ENCODE data around the gene RALGAPA2. TPM values are rescaled to one million over a fixed set of nuclear protein-coding genes. Genes with fewer than 3 reads are reported as not detected.

RALGAPA2 gene
- polyA plus RNA-seq, 1 donor from 2014 or later: 21.8 TPM

GRCh38 chr20:20578838-20579237 is 133.6 kb downstream of the RALGAPA2 start:
- Histone ChIP-seq H3F3A (ENCODE audit: insufficient read depth, low read length, poor library complexity, severe bottlenecking) (no peaks in the 10 kb centered on the region), H3K27ac (ENCODE audit: low read length) (no peak overlapping the region), H2AFZ (ENCODE audit: low read depth, low read length) (no peak overlapping the region), H3K9me3 (ENCODE audit: low read length) (no peaks in the 10 kb centered on the region), H3K27me3 (ENCODE audit: insufficient read depth, low read depth, low read length) (no peaks in the 10 kb centered on the region), H3K79me2 (replicated peaks; ENCODE audit: insufficient read depth, low read length) (no peaks in the 10 kb centered on the region), H3K9me2 (ENCODE audit: insufficient read depth, low read length) (no peaks in the 10 kb centered on the region), H3K4me3 (ENCODE audit: low read length) (no peak overlapping the region), H3K4me2 (ENCODE audit: low read length) (no peak overlapping the region), H4K20me1 (ENCODE audit: insufficient read depth) (no peaks in the 10 kb centered on the region), H3K9ac (ENCODE audit: low read length) (no peak overlapping the region), H3K36me3 (ENCODE audit: insufficient read depth, low read length) (peaks cover 9% of the 10 kb centered on the region)
- TF ChIP-seq TAF1 (IDR thresholded peaks at IDR 0.05; ENCODE audit: low read depth) (no peak), EZH2 (IDR thresholded peaks at IDR 0.05; ENCODE audit: borderline replicate concordance, insufficient read depth, low read length, poor library complexity, severe bottlenecking) (no peak), REST (IDR thresholded peaks at IDR 0.05; ENCODE audit: borderline replicate concordance) (no peak), POLR2AphosphoS5 (IDR thresholded peaks at IDR 0.05) (no peak), EP300 (conservative IDR thresholded peaks at IDR 0.05; ENCODE audit: poor library complexity, severe bottlenecking) (no peak), SMC3 (conservative IDR thresholded peaks at IDR 0.05; ENCODE audit: poor library complexity) (no peak), RAD21 (conservative IDR thresholded peaks at IDR 0.05) (no peak), MXI1 (conservative IDR thresholded peaks at IDR 0.05; ENCODE audit: poor library complexity, severe bottlenecking) (no peak), CTCF (IDR thresholded peaks at IDR 0.05; ENCODE audit: poor library complexity, severe bottlenecking) (no peak)

- no peak overlapping the region for H3K4me3 ChIP-seq (ENCODE audit: low read length)
- H3F3A ChIP-seq (ENCODE audit: insufficient read depth, low read length, poor library complexity, severe bottlenecking): no peaks in the 10 kb centered on the region
- no peak overlapping the region for H3K4me2 ChIP-seq (ENCODE audit: low read length)
- no peaks in the 10 kb centered on the region for H3K9me2 ChIP-seq (ENCODE audit: insufficient read depth, low read length)
- H4K20me1 ChIP-seq (ENCODE audit: insufficient read depth): no peaks in the 10 kb centered on the region
- H3K36me3 ChIP-seq (ENCODE audit: insufficient read depth, low read length): peaks cover 6% of the 10 kb centered on the region
- no peaks in the 10 kb centered on the region for H3K27me3 ChIP-seq (ENCODE audit: insufficient read depth, low read depth, low read length)
- H3K9me3 ChIP-seq (ENCODE audit: low read length): no peaks in the 10 kb centered on the region
- no peak overlapping the region for H3K9ac ChIP-seq (ENCODE audit: low read length)
- no peak overlapping the region for H2AFZ ChIP-seq (ENCODE audit: low read depth, low read length)
- H3K79me2 ChIP-seq (replicated peaks; ENCODE audit: insufficient read depth, low read length): no peaks in the 10 kb centered on the region
- no peak for TF ChIP-seq RAD21 (conservative IDR thresholded peaks at IDR 0.05)
- TF ChIP-seq REST (IDR thresholded peaks at IDR 0.05; ENCODE audit: borderline replicate concordance): no peak
- TF ChIP-seq POLR2AphosphoS5 (IDR thresholded peaks at IDR 0.05): no peak
- no peak for TF ChIP-seq SMC3 (conservative IDR thresholded peaks at IDR 0.05; ENCODE audit: poor library complexity)
- TF ChIP-seq EZH2 (IDR thresholded peaks at IDR 0.05; ENCODE audit: borderline replicate concordance, insufficient read depth, low read length, poor library complexity, severe bottlenecking): no peak
- TF ChIP-seq TAF1 (IDR thresholded peaks at IDR 0.05; ENCODE audit: low read depth): no peak
- TF ChIP-seq CTCF (IDR thresholded peaks at IDR 0.05; ENCODE audit: poor library complexity, severe bottlenecking): no peak
- TF ChIP-seq EP300 (conservative IDR thresholded peaks at IDR 0.05; ENCODE audit: poor library complexity, severe bottlenecking): no peak
- no peak overlapping the region for H3K27ac ChIP-seq (ENCODE audit: low read length)
Measured at GRCh38 chr20:20573797-20574196, 138.6 kb downstream of the RALGAPA2 start.

All from neural cell (in vitro differentiated cells).